LoVo (cell line): ENCODE measurements around the gene GIPR.
"Not testable (repeated sequence)": the region's sequence is repeated elsewhere in the genome, so short reads cannot be mapped to it uniquely, and the experiment has no call there.

Experiments used
- DNase-seq: peaks from one replicate; pipeline ENCODE4 v3.0.0-alpha.2; 2016; ENCODE audit warnings: low spot score

GIPR gene

DNA sequence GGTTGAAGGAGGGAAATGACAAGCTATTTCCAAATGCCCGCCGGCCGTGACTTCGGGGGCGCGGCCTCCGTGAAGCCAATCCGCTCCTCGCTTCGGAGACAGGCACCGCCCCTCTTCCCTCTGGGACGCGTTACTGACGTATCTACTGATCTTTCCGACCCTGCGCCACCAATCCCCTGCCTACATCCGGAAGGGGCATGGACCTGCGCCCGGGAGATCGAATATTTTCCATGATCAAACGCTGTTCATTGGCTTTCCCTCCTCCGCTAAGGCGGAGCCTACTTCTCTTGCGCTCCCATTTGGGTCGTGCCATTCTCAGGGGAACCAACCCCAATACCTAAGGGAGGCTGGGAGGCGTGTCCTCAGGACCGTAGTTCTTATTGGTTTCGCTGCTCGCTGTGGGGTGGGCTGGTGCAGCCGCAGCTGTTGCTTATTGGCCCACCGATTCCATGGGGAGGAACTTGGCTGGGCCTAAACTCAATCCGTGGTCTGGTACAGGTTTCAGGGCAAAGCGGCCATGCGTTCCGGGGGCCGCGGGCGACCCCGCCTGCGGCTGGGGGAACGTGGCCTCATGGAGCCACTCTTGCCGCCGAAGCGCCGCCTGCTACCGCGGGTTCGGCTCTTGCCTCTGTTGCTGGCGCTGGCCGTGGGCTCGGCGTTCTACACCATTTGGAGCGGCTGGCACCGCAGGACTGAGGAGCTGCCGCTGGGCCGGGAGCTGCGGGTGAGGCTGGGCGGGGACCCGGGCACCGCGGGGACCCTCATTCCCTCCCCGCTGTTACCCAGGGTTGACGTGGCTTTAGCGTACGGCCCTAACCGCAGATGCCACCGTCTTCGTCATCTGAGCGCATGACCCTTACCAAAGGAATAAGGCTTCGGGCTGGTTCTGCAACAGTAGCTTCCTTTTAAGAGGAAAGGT lies 24.4 kb downstream of the GIPR start, which contains the start of gene QPCTL:
QPCTL (plus strand) TSS at position 480 of the 919 bp plus-strand sequence; CDS start at position 518, 38 bp downstream.
- DNase-seq = peak; percentile 99

DNA sequence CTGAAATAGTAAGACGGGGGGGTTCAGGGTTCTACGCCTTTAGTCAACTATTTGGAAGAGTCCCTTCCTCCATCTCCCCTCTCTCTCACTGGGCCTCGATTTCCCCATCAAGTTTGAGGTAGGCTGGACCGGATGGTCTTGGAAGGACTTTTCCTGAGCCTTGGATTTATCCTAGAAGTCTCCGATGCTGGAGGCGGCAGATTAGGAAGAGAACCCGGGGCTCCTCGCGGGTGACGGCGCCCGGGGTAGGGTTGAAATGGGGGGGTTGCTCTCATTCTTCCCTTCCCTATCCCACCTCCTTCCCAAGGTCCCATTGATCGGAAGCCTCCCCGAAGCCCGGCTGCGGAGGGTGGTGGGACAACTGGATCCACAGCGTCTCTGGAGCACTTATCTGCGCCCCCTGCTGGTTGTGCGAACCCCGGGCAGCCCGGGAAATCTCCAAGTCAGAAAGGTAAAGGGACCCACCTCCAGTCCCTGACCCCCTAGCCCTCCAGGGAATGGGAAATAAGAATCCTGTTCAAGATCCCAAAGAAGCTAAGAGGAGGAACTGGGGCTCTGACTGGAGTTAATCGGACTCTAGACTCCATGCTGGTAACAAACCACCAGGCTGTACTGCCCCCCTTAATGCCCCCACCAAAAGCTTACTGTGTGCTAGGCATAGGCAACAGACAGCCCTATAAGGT lies 25.2 kb downstream of the GIPR start:
- peak; percentile 81 for DNase-seq

DNA sequence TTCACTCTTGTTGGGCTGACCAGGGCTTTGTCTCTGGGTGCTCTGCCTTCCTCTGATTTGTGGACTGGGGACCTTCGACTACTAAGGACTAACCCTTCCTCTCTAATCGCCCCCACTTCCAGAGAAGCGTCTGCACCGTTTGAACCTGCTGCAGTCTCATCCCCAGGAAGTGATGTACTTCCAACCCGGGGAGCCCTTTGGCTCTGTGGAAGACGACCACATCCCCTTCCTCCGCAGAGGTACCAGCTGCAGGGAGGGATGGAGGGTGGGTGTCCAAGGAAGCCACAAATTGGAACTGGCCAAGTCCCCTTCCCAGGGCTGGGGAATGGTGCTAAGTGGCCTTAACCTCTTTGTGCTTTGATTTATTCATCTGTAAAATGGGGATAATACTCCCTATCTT lies 33.7 kb downstream of the GIPR start:
- no peak for DNase-seq

DNA sequence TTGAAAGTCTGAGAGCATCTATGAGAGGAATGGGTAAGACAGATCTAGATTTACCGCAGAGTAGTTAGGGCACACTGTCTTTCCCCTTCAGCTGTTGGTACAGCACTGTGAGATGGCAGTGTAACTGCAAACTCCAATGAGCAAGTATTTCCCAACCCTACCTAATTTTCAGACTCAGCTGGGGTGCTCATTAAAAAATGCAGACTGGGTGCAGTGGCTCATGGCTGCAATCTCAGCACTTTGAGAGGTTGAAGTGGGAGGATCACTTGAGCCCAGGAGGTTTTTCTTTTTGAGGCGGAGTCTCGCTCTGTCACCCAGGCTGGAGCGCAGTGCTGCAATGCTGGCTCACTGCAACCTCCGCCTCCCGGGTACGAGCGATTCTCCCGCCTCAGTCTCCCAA lies 37.1 kb downstream of the GIPR start:
- no peak for DNase-seq

DNA sequence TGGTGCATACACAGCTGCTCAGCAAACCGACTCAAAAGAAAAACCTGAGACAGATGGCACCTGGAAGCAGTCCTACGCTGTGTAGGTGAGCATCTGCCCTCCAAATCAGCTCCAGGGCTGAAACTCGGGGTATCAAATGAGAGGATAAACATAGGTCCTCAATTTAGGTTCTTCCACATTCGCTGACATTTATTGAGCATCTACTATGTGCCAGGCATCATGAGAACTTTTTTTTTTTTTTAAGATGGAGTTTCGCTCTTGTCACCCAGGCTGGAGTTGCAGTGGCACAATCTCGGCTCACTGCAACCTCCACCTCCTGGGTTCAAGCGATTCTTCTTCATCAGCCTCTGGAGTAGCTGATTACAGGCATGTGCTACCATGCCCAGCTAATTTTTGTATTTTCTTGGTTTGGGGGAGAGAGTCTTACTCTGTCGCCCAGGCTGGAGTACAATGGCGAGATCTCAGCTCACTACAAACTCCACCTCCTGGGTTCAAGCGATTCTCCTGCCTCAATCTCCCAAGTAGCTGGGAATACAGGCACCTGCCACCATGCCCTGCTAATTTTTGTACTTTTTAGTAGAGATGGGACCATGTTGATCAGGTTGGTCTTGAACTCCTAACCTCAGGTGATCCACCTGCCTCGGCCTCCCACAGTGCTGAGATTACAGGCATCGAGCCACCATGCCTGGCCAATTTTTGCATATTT lies 37.8 kb downstream of the GIPR start:
- DNase-seq = no peak

DNA sequence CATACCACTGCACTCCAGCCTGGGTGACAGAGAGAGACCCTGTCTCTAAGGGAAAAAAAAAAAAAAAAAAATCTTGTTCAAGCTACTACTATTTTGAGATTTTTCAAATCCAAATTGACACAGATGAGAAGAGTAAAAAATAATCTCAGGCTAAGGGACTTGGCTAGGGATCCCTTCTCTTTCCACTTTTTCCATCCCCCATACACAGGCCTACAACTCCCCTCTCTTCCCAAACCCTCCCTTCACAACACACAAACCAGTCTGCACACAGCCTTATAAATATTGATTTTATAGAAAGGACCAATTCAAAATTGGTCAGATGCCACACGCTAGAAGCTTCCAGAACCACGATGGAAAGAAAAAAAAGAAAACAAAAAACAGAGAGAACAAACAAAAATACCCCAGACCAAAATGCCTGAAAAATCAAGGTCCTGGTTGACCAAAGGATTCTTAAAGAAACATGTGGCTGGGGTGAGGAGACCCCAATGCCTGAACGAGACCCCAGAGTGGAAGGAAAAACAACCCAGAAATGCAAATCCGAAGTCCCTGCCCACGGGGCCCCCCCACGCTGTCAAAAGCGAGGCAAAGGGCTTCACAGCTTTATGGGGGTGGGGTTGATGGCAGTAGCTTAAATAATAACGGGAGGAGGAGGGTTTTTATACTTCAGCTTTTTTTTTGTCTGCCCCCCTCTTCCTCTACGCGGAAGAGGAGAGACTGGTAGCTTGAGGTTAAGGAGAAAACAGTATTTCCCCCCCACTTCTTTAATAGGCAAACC lies 42.5 kb downstream of the GIPR start:
- DNase-seq = no peak

DNA sequence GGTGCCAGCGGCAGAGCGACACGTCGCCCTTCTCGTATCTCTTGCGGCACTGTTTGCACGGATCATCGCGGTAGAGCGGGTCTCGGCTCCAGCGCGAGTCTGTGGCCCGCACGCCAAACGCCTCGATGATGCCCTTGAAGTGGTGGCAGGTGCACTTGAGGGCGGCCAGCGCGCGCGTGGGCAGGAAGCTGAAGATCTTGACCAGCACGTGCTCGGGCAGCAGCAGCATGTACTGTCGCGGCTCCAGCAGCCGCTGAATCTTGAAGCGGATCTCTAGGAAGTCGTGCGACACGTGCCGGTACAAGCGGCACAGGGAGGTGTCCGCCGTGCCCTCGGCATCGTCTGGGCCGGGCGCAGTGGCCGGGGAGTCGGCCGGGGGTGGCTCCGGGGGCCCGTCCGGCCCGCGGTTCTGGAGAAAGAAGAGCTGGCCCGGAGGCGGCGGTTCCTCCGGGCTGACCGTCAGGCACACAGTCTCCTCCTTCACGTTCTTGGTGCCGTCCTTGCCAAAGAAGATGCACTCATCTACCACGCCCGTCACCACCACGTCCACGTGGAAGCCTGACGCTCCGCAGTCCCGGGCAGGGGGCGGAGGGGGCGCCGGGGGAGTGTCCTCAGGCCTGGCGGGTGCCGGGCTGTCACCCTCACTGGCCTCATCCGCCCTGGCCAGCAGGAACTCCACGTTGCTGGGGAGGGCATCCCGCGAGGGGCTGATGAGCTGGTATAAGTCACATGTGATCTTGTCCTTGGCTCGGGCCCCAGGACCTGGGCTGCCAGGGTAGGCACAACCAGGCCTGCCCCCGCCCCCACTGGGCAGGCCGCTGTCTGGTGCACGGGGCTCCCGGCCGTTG lies 44.1 kb downstream of the GIPR start:
- no peak for DNase-seq

DNA sequence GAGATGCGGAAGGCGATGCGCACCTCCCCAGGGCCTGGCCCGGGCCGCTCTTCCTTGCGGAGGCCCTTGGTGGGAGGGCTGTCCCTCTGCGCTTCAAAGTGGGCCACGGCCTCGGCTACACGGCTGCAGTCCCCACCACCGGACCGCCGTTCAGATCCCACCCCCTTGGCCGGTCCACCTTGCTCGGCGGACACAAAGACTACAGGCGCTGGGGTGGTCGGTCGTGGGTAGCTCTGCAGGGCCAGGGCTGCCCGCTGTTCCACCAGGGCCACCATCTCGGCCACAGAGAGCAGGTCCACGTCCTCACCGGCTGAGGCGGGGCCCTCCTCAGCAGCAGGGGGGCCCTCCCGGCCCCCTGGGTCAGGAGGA lies 44.7 kb downstream of the GIPR start:
- no peak for DNase-seq

DNA sequence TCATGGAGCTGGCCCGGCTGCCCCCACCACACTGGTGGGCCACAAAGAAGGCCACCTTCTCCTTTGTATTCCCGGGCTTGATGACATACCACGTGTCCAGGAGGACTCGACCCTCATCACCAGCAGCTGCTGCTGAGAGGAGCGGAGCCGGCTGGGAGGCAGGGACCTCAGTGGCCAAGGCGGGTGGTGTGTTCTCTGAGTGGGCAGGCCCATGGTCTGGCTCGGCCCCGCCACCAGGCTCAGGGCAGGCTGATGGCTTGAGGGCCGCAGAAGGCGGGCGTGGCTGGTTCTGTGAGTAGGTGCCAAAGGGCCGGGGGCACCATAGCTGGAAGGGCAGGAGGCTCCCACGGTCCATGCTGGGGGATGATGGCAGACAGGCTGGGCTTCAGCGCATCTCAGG lies 45.1 kb downstream of the GIPR start:
- DNase-seq = no peak

DNA sequence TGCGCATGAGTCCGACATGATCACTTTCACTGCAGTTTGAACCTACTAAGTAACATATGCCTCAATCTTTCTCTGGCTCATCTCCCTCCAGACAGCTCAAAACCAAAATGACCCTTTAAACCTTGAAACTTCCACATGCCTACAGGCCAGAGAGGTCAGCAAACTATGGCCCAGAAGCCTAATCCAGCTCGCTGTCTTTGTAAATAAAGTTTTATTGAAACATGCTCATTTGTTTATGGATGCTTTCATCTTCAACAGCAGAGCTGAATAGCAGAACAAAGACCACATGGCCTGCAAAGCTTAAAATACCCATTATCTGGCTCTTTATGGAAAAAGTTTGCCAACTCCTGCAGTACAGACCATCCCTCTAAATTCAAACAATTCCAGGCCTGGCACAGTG lies 47.1 kb downstream of the GIPR start:
- DNase-seq = no peak

DNA sequence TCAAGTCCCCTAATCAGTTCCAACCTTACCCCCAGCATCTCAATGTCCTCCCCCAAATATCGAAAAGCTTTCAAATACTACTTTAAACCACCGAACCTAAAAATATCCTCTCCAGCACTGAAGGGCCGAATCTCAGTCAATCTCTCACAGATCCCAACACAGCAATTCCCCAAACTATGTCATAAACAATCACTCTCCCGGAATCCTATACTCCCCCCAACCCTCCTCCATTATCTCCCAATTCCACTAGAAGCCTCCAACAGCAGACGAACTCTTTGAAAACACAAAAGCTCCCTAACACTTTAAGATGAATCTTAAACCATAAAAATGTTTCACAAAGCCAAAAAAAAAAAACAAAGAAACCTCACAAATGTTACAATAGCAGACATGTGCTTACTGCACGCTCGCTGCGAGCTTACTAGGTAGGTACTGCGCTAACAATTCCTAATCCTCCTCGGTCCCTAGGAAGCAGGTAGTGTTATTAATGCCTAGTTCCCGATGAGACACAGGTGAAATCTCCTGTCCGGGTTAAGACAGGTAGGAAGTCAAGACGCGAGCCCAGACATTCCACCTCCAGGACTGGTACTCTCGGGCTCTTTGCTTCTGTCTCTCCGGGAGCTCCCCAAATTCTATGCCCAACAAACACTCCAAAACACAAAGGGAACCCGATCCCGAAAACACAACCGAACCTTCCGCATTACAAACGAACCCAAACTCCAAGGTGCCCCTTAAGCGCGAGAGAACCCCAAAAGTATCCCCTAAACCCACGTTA lies 48.5 kb downstream of the GIPR start:
- peak; percentile 37 for DNase-seq

DNA sequence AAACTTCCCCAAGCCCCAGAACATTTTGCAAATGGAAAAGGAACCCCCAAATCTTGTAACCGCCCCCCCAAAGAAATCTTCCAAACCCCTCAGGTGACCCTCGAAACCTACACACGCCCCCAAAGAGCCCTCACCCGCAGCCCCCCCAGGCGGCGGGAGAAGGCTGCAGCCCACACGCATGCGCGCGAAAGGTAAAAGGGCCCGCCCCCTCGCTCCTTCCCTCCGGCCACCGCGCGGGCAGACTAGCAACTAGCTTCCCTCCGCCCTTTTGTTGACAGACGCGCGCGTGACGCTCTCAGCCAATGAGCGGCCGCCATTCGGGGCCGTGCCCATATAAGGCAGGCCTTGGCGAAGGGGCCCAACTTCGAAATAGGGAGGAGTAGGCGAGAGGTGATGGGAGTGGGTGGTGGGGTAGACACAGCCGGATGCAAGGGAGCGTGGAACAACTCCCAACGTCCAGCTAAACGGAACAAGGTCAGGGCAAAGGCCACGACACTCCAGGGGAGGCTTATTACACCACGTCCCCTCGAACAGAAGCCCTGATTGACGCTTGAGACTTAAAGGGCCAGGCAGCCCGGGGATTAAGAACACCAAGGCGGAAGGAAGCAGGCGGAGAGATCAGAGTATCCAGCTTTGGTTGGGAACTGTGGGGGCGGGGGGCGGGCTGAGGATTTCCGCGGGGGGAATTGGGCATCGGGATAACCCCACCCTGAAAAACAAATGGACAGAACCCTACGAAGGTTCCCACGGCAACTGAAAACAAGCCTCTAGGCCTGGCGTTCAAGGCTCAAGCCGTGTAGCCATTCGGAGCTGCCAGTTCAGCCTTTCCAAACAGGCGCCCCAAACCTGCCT lies 49.3 kb downstream of the GIPR start:
- DNase-seq = peak; percentile 98

DNA sequence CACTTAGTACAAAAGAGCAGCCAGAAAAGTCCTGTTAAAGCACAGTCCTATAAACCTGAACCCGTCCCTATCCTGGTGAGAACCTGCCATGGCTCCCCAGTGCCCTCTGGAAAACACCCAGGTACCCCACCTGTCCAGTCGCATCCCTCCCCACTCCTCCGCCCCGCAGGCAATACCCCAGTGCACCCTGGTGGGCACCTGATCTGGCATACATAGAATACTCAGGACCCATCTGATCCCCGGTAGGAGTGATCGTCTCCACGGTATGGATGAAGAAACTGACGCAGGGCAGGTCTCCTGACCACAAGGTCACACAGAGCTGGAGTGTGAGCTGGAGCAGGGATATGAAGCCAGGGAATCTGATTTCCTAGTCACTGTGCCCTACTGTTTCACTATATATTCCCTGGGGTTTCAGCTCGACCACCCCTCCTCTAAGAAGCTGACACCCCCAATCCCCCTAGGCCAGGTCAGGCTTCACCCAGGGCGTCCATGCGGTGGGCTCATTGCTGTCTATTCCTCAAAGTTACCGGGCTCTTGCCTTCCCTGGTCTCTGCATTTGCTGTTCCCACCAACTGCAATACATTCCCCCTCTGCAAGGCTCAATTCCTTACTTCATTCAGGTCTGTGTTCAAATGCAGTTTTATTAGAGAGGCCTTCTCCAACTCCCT lies 50.1 kb downstream of the GIPR start:
- no peak for DNase-seq

DNA sequence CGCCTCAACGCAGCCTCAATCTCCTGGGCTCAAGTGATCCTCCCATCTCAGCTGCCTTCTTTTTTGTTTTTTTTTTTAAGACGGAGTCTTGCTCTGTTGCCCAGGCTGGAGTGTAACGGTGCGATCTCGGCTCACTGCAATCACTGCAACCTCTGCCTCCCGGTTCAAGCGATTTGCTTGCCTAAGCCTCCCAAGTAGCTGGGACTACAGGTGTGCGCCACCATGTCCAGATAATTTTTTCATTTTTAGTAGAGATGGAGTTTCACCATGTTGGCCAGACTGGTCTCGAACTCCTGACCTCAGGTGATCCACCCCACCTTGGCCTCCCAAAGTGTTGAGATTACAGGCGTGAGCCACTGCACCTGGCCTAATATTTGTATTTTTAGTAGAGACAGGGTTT lies 52.0 kb downstream of the GIPR start:
- not testable (repeated sequence) for DNase-seq

DNA sequence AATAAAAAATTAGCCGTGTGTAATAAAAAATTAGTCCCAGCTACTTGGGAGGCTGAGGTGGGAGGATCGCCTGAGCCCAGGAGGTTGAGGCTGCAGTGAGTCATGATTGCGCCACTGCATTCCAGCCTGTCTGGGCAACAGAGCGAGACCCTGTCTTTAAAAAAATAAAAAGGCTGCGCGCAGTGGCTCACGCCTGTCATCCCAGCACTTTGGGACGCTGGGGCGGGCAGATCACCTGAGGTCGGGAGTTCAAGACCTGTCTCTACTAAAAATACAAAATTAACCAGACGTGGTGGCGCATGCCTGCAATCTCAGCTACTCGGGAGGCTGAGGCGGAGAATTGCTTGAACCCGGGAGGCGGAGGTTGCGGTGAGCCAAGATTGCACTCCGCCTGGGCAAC lies 60.7 kb downstream of the GIPR start:
- not testable (repeated sequence) for DNase-seq

DNA sequence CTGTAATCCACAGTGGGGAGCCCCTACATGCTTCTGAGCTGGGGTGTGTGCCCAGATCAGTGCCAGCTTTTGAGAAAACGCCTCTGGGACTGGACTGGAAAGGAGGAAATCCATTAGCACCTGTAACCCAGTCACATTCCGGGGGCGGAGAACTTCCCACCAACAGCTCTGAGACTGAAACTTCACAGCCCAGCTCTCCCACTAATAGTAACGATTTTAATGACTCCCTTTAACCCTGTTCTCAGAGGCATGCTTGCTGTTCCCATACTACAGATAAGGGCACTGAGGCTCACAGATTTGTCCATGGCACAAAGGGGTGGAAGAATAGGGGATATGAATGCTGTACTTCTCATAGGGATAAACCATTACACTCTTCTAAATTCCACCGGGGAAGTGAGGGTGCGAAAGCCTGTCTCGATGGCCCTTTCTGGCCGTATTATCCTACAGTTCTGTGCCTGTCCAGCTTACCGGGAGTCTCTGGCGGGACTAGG lies 61.8 kb downstream of the GIPR start:
- DNase-seq = no peak

DNA sequence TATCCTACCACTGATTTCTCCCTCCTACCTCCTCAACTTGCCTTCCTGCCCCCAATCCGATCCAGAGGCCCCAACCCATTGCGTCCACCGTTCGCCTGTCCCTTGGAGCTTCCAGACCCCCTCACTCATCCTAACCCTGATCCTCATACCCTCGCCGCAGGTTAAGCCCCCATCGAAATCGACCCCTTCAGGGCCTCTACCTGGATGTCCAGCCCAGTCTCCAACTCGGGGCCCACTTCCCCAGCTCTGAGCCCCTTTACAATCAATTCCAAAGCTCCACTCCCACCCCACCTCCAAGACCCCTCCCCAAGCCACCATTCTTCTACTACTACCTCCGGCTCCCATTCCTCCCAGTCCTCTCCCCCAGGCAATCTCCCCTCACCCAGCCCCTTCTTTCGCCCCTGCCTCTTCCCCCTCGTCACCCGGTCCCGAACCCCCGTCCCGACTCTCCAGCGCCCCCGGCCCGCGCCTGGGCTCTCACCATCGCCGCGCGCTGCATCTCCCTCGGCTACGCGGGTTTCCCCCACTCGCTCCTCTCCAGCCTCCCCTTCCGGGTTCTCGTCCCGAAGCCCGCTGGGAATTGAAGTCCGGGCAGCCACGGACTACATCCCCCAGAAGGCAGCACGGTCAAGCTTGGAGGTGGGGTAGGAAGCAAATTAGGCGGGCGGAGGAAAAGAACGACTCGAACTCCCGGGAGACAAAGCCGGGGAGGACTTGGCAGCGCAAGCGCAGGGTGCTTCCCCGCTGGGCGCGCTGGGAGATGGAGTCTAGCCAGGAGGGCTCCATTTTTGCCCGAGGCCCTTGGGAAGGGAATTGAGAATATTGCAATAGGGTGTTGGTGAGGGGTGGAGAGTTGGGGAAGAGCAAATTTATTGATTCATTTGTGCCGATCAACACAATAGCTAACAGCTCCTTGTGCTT lies 62.6 kb downstream of the GIPR start, which contains the start of gene FBXO46:
FBXO46 (minus strand) TSS at position 529 of the 921 bp plus-strand sequence. CDS start 17,401 bp downstream, outside the sequence.
- peak; percentile 98 for DNase-seq
